HuH-7 (cell line): ENCODE measurements around the gene ATG7.

Source experiments
- DNase-seq: peaks from one replicate; pipeline ENCODE4 v3.0.0; 2011; ENCODE audit warnings: low spot score

ATG7 gene

DNA sequence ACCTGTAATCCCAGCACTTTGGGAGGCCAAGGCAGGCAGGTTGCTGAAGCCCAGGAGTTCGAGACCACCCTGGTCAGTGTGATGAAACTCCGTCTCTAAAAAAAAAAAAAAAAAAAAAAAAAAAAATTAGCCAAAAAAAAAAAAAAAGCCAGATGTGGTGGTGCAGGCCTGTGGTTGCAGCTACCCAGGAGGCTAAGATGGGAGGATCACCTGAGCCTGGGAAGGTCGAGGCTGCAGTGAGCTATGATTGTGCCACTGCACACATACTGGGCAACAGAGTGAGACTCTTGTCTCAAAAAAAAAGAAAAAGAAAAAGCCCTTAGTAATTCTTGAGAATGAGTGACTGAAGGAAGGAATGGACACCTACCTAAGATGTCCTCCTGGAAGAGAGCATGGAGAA, 266.4 kb downstream of the ATG7 start:
- no peak for DNase-seq

DNA sequence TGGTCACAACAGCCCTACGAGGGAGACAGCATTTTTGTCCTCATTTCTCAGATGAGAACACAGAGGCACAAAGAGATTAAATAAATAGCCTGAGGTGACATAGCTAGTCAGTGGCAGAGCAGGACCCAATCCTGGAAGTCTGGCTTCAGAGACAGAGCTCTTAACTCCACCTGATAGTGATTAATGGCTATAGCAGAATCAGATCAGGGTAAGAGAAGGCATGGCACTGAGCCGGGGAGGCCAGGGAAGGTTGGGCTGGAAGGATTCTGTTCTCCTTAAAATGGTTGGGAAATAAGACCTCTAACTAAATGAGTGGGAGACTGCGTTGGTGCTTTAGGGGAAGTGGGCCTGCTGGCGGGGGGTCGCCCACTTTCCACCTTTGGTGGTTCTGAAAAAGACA, 267.0 kb downstream of the ATG7 start:
- no peak for DNase-seq

DNA sequence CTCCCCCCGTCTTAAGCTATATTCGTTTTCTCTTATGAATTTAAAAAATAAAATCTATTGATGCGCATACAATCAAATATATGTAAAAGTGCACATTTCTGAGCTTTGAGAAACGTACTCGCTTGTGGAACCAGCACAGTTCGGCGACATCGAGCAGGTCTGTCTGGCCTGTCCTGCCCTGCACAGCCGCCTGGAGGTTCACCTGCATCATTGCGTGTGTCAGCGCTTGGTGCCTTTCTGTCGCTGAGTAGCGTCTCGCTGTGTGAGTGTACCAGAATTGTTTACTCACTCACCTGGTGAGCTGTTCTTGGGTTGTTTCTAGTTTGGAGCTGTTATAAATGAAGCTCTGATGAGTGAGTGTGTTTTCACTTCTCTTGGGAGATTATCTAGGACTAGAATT, 267.5 kb downstream of the ATG7 start:
- DNase-seq, result no peak

DNA sequence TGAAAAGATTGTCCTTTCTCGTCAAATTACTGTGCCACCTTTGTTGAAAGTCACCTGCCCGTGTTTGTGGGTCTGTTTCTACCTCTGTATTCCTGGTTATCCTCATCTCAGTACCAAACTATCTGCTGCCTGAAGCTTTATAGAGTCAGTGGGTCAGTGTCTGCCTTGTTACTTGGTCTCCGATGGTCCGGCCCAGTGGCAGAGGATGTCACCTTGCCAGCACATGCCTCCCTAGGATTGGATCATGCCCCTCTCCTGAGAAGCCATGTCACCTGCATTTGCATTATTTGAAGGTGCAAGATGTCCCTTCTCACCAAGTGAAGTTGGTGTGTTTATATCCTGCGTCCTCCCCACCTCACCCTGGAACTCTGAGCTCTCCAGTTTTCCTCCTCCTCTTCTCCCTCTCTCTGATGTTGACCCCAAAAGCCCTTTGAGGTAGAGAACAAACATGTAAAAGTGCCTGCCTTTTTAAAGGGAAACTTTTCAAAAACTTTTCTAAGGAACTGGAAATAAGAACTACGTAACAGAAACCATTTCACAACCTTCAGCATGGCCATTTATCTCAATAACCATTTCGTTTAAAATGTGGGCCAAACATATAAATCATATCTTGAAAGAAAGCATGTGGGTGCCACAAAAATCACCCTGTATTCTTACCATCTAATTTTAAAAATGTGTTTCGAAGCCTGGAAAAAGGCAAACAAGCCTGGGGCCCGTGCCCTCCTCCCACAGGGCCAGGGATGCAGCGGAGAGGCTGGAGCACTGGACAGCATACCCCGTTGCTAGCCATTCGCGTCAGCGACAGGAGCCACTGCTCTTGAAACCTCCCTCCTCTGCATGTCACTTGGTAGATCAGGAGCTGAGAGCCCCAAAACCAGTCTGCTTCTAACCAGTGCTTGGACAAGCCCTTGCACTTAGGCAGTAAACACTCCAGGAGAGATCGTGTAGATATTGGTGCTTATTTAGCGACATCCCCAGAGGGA, 269.4 kb downstream of the ATG7 start:
- DNase-seq, result no peak

DNA sequence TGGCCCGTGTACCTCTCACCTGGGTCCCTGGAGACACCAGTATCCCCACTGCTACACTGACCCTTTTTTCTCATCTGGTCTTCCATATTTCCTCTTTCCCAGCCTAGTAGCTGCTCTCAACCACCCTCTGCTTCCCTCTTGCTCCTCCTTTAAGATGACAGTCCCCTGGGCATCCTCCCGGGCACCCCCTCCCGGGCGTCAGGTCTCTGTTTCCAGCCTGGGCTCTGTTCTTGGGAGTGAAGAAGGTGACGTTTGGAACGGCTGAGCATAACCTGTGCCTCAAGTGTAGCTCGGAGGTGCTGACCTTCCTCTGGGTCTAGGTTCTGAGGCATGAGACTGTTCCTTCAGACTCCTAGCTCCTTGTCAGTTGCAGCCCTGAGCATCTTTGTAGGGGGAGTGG, 270.4 kb downstream of the ATG7 start:
- DNase-seq, result no peak

DNA sequence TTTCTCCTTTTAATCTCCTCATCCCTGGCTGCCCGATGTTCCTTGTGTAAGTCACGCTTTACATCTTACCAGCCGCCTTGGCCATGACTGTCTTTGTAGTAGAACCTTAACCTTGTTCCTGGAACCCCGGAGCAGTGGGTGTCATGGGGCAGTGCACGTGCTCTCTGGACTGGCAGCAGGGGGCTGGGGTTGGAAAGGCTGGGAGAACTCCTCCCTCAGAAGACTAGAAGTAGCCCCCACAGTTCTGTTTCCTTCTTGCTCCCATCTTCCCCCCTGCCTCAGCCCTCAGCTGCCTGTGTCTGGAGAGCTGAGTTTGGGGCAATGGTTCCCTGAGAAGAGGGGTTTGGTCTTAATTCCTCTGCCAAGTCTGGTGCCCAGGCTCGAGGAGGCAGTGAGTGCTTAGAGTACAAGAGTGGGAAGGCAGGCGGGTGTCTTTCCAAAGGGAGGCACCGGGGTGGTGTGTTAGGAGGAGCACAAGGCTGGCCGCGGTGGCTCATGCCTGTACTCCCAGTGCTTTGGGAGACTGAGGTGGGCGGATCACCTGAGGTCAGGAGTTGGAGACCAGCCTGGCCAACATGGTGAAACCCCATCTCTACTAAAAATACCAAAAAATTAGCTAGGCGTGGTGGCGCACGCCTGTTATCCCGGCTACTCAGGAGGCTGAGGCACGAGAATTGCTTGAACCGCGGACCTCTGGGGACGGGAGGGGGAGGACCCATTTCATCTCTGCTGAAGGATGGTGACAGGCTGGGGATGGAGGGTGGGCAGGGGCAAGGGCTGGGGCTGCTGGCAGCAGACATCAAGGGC, 271.1 kb downstream of the ATG7 start:
- no peak for DNase-seq

DNA sequence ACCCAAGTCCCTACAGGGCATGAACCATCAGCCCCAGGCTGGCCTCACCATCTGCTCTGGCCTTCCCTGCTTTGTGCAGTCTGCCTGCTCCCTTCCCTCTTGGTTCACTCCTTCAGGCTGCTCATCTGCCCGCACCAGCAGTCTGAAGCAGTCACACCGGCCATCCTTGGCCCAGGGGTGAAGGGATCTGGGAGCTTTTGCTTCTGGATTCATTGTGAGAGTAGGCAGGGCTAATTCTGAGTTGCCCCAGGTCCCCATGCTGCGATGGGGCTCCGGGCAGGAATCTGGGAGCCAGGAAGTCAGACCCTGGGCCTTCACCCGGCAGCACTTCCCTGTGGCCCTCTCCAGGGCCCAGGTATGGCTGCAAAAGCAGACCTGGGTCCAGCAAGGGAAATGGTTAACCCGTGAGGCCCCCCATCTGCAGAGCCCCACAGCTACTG, 271.8 kb downstream of the ATG7 start:
- DNase-seq, result no peak

DNA sequence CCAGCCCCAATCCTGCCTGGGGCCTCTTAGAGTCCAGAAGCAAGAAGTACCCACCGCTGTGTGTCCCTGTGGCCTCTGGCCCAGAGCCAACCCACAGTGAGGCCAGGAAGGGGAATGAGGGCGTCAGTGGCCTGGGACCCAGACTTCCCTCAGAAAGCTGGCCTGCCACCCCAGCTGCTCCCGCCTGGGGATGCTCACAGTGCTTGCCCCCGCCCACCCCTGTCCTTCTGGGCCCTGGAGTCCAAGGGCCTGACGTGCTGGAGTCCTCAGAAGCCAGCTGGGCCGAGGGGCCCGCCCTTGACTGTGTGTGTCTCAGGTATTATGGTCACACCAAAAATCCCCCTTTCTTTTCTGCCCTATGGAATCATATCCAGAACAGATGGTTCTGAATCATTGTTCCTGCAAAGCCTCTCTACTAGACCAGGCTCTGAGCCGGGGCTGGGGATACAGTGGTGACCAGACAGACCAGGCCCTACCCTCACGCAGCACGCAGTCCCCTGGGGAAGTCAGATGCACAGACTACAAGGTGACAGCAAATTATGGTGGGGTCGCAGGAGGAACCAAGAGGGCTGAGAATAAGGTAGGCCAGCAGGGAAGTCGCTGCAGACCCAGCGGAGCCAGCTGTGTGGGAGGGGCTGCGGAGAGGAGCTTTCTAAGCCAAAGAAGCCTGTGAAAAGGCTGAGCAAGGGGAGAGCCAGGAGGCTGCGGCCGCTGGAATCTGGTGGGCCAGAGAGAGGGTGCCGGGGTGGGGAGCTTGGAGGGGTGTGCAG, 272.4 kb downstream of the ATG7 start:
- no peak for DNase-seq

DNA sequence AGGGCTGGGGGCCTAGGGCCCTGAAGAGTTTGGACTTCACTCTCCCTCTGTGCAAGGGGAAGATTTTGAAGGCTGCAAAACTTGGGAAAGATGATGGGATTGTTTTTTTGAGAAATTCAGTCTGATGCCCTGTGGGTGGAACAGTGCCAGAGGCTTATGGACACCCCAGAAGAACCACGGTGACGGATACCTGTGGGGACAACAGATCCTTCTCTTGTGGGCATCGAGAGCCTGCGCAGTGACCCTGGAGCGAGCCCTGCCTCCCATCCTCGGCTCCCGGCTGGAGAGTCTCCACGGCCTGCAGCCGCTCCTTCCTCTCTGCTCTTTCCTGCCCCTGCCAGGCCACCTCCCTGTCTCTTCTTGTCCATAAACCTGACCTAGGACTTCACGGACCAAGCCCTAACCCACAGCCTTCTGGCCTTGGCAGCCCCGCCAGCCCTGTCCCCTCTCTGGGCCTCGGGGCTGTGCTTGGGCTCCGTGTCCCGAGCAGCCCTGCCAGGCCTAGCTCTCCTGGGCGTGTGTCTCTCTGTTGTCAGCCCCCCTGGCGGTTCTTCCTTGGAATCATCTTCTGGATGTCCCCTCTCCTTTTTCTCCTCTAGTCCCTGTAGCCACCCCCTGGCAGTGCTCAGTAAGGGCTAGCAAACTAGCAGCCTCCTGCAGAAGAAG, 273.1 kb downstream of the ATG7 start:
- DNase-seq, result no peak

DNA sequence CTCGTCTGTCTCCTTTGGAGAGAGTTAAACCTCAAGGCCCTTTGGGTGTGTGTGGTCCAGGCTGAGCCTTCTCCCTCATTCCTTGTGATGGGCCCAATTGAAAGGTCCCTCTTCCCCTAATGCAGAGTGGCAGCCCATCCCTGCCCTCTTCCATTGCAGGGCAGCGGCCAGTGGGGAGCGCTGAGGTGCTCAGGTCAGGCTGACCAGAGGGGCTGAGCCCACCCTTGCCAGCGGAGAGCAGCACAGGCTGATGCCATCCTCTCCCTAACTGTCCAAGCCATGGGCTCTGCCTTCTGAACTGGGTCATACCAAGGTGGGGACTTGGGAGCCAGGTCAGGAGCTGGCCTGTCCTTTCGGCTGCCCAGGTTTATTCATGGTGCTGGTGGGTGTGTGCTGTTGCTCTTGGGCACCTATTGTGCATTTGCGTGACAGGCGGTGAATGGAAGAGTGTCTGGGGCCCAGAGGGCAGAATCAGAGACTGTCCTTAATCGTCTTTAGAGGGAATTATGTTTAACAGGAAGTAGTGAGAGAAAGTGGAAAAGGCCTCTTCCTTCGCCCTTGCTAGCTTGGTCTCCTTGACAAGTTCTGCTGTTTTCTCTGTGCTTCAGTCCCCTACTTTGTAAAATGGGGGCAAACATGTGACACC, 274.6 kb downstream of the ATG7 start:
- no peak for DNase-seq

DNA sequence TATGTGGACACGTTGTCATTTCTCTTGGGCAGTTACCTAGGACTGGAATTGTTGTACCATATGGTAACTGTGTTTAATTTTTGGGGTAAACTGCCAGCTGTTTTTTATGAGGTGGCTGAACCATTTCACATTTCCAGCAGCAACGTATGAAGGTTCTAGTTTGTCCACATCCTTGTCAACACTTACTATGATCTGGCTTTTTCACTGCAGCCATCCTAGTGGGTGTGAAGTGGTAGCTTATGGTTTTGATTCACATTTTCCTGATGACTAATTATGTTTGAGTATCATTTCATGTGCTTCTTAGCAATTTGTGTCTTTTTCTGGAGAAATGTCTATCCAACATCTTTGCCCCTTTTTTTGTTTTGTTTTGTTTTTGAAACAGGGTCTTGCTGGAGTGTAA, 275.3 kb downstream of the ATG7 start:
- no peak for DNase-seq

DNA sequence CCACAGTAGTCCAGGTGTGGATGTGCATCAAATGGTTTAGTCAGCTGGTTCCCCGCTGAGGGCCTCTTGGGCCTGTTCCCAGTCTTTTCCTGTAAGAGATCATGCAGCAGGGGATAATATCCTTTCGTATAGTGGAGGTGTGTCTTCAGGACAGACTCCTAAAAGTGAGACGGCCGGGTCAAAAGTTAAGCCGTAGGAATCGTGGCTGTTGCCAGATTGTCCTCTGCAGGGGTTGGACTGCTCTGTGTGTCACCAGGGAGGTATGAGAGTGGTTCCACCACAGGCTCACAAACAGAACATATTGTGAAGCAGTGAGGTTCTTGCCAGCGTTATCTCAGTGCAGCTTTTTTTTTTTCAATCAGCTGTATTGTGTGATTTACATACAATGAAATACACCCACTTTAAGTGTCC, 276.5 kb downstream of the ATG7 start:
- DNase-seq, result no peak

DNA sequence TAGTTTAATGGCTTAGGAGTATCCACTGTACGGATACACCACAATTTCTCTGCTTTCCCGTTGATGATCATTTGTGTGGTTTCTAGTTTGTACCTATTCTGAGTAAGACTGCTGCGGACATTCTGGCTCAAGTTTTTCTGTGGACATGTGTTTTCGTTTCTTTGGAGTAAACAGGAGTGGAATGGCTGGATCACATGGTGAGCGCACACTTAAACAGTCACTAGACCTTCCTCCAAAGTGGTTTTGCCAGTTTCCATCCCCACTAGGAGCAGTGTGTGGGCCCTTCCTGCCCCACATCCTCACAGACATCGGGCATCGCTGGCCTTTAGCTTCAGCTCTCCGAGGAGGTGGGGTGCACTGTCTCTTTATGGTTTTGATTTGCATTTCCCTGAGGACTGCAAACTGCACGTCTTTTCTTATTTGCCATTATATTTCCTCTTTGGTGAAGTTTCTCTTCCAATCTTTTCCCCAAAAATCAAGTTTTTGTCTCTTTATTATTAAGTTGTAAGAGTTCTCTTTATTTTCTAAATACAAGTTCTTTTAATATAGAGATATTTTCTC, 277.5 kb downstream of the ATG7 start:
- DNase-seq, result no peak

DNA sequence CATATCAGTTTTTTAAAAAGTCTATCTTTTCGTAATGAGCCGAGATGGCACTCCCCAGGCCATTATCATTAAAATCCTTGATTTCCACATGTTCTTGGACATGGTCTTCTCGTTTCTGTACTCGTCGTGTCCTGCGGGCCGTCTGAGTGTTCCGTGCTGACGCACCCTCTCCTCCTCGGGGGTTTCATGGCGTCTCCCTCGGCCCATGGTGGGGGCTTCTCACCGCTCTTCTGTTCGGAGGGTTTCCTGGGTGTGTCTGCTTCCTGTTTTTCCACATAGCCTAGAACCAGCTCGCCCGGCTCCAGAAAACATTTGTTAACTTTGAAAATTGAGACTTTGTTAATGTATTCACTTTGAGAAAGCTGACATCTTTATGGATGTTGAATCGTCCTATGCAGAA, 278.8 kb downstream of the ATG7 start:
- no peak for DNase-seq

DNA sequence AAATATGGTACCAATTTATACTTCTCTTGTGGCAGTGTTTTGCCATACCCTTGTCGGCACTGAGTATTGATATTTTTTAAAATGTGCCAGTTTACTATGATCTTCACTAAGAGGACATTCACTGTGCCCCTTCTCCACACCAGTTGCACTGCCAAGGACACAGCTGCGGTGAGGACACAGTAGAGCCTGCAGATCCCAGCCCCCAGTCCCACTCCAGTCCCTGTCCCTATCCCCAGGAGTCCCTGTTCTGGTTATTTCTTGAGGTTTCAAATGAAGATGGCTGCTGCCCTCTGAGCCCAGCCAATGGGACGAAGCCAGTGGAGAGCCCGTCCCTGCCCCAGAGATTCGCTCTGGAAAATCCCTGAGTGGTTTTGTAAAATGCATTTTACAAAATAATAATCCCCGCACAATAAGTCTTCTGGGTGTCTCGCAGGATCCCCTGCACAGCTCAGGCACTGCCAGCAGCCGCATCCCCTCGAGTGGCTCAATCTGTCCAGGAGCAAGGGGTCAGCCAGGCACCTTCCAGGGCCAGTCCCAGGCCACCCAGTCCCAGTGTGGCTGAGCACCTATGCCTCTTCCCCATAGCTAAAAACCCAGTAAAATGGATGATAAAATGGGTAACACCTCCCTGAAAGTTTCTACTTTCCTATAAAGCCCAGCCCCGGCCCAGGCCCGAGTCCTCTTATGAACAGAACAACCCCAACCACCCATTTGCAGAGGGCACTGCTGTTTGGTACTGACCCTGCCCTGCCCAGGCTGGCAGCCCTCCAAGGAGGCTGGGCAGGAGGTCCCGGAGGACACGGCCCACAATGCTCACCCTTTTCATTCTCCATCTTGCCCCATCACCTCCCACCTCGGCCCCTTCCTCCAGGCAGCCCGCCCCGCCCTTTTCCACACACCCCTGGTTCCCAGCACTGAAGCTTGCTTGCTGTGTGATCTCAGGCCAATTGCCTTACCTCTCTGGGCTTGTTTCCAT, 280.4 kb downstream of the ATG7 start:
- no peak for DNase-seq

DNA sequence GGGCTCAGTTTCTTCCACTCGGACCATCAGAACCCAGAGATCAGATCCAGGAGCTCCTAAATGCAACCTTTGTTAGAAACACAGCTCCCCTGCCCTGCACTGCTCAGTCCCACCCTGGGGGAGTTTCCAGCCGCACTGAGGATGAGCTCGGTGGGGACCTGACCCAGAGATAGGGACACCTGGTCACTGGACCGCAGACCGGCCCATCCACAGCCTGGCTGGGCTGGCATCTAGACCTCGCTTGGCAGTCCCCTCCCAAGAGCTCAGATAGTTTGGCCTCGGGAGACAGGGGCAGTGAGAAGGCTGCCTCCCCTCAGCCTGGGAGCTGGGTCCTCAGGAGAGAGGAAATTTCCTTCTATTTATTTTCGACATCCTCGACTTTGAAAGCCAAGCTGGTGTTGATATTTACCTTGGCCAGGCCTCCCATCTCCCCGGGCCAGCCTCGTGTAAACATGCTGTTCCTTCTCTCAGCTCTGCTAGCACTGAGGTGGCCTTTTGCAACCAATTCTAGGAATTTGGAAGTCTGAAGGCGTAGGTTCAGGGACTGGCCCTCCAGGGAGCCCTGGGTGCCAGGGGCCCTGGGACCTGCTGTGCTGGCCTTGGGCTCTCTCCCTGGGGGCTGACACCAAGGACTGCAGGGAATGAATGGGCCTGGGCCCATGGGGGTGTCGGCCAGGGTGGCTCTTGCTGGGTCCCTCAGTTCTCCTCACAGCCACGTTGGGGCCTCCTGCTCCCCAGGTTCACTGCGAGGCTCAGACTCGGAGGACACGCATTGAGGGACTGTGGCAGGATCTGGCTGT, 281.4 kb downstream of the ATG7 start:
- no peak for DNase-seq

DNA sequence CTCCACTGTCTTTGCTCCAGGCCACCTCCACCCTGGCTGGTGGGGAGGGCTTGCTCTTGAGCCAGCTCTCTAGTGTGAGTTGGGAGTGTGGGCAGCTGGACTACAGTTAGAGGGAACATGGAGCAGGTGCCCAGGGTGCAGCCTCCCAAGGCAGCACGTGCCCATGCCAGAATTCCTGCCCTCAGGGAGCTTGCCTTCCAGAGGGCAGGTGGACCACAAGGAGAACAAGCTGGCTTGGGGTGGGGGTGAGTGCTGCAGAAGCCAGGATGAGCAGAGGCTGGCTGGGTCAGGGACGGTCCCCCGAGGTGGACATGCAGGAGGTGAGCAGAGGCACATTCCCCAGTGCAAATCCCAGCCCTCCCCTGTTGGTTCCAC, 282.0 kb downstream of the ATG7 start:
- no peak for DNase-seq

DNA sequence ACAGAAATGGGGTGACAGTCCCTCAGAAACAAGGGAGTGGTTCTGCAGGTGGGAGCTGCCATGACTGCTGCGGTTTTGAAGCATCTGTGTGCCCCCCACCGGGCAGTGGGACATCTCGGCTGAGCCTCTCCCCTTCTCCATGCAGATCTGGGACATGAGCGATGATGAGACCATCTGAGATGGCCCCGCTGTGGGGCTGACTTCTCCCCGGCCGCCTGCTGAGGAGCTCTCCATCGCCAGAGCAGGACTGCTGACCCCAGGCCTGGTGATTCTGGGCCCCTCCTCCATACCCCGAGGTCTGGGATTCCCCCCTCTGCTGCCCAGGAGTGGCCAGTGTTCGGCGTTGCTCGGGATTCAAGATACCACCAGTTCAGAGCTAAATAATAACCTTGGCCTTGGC, 282.5 kb downstream of the ATG7 start:
- DNase-seq, result no peak

DNA sequence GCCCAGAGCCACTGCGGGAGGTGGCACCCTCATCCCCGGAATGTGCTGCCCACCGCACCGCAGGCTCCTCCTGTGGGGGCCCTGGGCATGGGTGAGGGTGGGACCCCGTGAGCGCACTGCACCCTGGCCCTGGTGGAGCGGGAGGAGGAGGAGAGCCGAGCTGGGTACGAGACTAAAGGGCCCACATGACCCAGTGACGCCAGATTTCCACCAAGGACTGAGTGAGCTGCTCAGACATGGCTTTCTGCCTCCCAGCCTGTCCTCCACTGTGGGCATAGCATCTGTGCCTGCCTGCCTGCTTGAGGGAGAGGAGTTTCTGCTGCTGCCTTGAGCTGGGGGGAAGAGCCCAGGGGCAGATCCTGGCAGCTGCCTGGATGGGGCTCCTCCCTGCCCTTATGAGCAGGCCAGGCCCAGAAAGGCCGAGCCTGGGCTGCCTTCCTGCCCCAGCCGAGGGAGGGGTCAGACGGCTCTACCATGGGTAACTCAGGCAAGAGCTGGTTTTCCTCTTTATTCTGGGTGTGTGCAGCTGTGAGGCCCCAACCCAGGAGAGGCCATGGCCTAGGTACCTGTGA, 283.1 kb downstream of the ATG7 start:
- DNase-seq, result no peak
